Myocyte (in vitro differentiated cells): Measurements from ENCODE around the gene PCNX2. TPM values are rescaled to one million over a fixed set of nuclear protein-coding genes. Genes with fewer than 3 reads are reported as not detected.
A peak's percentile ranks its signal among the peaks of the same experiment; 100 is the strongest.

Experiments used
- DNase-seq: peaks from one replicate; pipeline ENCODE4 v3.0.0-alpha.2; 2012; ENCODE audit warnings: low read depth
- total RNA-seq: library from RNA; depleted of rRNA; stranded (reverse); fragments of >200 nt; gene quantifications from 2 replicates; pipeline ENCODE4 v1.2.3, GENCODE V29; 2014

Gene PCNX2
- total RNA-seq, 1 donor from 2014 or later: 2.3 TPM

DNA sequence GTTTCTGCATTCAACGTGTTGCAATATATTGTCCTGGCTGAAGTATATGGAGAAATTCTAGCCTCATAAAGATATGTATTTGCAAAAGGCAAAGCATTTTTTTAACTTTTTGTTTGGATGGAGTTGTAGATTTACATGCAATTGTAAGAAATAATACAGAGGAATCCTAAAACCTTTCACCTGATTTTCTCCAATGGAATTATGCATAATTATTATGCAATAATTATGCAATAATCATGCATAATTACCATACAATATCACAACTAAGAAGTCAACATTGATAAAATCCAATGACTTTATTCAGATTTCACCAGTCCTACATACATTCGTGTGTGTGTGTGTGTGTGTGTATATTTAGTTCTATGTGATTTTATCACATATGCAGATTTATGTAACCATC, 24.5 kb upstream of the PCNX2 start:
- DNase-seq: no peak

DNA sequence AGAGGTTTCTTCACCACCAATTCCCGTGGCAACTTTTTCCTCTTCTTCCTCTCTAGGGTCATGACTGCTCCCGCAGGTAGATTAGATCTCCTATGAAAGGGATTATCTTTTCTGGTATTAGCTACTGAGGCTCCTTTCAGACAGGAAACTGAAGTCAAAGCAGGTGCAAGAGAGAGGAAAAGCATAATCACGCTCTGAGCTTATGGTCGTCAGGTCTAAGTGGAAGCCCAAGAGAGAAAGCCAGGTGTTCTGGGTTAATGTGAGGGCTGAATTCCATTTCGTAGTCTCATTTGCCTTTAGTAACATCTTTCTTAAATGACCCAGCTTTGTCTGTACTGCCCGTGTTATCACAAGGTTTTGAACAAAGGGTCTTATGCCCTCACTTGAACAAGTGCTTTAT, 23.7 kb upstream of the PCNX2 start:
- DNase-seq: no peak

DNA sequence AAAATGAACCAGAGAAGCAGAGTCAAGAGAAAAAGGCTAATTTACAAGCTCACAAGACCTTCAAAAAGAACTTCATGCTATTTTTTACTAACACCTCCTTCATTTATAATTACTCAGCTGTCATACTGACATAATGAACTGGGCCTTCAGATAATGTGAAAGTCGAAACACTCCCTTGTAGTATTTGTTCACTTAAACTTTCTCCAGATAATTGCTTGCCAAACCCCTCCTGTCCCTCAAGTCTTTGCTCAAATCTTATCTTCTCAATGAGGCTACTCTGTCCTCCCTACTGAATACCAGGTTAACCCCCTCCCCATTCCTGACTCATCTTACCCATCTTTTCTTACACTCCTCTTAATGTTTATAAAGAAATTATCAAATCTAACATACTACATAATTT, 20.9 kb upstream of the PCNX2 start:
- DNase-seq: no peak

- DNase-seq: no peak
Measured at GRCh38 chr1:233315718-233316301, 20.3 kb upstream of the PCNX2 start.

GRCh38 chr1:233313434-233314155, 18.1 kb upstream of the PCNX2 start:
- DNase-seq: no peak

DNA sequence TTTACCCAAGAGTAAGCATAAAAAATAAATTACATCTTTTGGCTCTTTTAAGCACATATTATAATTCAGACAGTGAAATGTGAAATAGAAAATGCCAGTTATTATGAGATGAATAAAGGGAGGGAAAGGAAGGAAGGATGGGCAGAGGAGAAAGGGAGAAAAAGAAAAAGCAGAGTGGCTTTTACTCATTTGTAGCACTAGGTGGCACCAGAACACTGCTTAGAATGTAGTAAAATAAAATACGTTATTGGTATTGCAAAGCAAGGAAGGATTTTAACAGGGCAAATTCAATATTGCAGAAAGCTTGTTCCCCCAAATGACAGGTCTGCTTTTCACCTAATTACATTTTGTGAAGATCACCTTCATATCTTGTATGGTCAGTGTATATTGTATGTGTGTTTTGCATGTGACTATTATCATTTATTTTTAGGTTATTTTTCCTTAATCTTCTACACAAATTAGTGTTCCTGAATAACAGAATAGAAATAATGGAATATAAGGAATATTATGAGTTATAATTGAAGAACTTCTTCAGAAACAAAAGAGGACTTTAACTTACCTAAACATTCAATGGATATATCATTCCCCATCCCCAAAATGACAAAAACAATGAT, 9.1 kb upstream of the PCNX2 start:
- DNase-seq: peak; percentile 21

DNA sequence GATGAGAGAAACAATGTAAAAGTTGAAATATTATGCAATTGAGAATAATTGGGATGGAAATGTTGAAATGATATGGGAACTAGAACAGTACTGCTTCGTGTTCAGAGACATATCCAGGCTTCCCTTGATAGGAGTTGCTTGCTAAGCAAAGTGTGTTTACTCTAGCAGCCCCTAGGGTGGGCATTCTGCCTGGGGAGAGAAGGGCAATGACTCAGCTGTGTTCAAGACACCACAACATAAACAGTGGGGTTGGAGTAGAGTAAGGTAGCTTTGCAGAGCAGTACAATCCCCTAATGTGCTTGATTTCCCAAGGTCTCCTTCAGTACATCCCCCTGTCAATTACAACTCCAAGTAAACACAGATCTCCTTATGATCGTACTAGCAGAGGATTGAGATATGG, 4.8 kb upstream of the PCNX2 start:
- DNase-seq: no peak

GRCh38 chr1:233299450-233299849, 3.9 kb upstream of the PCNX2 start:
- no peak for DNase-seq

DNA sequence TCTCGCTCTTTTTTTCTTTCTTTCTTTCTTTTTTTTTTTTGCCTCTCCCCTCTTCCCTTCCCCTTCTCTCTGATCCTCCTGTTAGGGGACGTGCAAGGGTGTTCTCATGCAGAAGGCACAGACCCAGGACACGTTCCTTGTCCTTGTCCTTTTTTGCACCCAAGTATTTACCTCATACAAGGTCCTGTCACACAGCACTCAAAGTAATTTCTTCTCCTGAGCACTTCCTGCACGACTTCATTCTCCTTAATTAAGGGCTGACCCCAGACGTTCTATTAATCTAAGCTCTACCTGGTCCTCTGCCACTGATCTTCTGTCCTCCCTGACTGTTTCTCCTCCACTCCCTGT, 424 bp upstream of the PCNX2 start:
- DNase-seq: no peak

DNA sequence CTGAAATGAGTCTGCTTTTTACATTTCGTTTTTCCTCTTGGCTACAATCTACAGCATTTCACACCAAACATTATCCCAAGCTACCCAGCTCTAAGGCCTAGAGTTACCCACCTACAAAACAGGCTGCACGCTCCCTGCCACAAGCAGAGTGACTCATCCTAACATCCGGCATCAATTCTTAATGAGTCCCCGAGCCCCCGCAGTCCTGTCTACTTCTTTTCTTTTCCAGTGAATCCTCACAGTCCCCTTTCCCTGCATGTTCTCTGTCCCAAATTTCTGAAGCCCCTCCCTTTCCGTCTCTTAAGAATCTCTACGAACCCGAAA, 650 bp downstream of the PCNX2 start:
- DNase-seq: peak; percentile 32

DNA sequence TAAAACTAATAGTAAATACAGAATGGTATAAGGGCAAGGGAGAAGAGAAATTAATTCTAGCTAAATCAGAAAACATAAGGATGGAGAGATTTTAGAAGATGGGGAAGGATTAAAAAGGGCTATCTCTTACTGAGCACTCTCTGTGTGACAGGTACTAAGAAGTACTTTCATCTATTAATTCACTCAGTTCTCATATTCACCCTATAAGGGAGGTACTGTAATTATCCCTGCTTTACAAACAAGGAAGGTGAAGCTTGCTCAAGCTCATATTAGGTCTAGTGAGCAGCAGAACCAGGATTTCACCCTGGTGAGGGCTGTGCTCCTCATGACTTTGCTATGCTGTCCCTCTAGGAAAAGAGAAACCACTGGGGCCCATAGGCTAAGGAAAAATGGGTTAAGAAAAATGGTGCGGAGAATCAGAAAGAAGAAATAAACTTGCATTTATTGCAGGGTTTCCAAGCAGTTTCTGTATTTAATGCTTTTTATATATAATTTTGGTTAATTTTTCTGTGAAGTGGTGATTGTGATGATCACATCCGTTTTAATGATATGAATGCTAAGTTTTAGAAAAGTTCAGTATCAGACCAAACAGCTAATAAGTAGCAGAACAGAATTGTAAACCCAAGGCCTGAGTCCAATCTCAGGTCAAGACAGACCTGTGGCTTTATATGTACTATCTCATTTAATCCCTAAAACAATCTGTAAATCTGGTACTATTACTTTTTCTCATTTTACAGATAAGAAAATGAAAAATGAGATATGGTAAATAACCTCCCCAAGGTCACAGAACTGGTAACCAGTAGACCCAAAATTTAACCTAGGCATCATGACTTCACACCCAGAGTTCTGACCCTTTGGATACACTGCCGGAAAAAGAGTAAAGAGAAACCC, 1.7 kb downstream of the PCNX2 start:
- DNase-seq: no peak

GRCh38 chr1:233290396-233291034, 5.0 kb downstream of the PCNX2 start:
- DNase-seq: no peak

- no peak for DNase-seq
Measured at GRCh38 chr1:233289676-233290075, 5.8 kb downstream of the PCNX2 start.

GRCh38 chr1:233282582-233282886, 13.0 kb downstream of the PCNX2 start:
- no peak for DNase-seq

- peak; percentile 74 for DNase-seq
Measured at GRCh38 chr1:233281711-233282581, 13.6 kb downstream of the PCNX2 start.

DNA sequence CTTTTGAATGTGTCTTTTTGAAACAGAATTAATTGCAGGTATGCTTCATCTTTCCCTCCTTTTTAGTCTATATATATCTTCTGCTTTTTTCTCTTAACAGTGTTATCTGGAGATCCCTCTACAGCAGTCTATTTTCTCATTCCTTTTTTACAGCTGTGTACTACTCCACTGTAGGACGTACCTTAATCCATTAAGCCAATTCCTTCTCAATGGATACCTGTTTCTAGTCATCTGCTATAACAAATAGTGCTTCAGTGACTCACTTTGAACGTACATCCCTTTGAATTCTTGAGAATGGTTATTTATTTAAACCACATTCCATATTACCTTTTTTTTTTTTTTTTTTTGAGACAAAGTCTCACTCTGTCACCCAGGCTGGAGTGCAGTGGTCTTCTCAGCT, 15.6 kb downstream of the PCNX2 start:
- DNase-seq: no peak

DNA sequence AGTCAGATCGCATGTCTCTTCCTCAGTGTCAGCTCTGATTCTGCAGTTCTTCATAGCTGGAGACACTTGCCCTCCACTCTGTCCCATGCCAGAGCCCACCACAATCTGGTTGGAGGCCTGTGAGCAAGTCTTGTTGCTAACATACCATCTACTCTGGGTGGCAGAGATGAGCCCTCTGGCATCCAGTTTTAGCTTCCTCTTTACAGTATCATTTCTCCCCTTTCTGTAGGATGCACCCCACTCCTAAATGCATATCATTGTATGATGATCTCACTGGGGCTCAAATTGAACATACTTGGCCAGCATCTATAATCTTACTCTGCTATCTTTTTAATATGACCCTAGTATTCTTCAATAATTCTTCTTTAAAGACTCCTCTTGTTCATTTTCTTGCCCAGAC, 16.9 kb downstream of the PCNX2 start:
- DNase-seq: no peak

DNA sequence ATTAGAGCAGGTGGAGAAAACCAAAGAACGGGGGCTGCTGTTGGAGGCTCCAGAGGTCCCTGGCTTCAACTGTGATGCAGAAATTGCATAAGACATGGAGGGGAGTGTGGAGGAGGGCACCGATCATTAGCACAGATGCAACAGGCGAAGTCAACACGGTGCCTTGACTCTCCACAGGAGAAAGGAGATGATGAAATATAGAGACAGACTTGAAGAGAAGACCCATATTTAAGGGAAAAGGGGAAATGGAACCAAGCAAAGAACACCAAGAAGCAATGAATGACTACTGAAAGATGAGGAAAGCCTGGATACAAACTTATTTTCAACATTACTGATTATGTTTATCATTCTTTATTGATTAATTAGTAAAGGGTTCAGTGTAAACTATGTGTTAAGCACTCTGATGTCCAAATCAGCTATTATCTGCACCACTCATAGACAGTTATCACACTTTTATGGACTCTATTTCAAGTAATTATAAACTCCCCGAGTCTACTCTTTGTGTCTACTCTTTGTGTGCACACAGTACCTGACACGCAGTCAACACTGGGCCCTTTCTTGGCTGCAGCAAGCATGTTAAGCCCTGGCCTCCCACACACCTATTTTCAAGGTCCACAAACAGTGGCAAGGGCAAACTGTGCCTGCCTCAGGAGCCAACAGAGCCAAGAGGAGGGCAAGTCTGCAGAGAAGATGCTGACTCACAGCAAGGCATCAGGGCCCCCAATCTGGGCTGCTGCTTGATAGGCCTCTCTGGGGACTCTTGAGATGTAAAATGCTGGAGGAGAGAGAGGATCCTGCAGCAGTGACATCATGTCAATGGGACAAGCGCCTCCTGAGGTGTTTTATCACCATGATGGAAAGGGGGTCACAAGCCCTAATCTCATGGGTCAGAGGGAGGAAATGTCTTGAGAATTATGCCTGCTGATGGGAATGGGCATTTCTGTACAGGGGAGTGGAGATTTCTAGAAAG, 17.6 kb downstream of the PCNX2 start:
- no peak for DNase-seq

GRCh38 chr1:233269656-233270055, 25.9 kb downstream of the PCNX2 start:
- DNase-seq: peak; percentile 40
